Ectodermal cell (in vitro differentiated cells): ENCODE results near the gene FRMD4B.

Source experiments
- H3K27ac ChIP-seq: 2 replicates; pipeline ENCODE4 v1.7.0; 2013; ENCODE audit warnings: mild to moderate bottlenecking, low read depth, low read length; ENCODE audit not compliant: insufficient read depth, poor library complexity, severe bottlenecking
- H3K27me3 ChIP-seq: 2 replicates; pipeline ENCODE4 v1.7.0; 2013; ENCODE audit warnings: mild to moderate bottlenecking, low read length; ENCODE audit not compliant: insufficient read depth, control insufficient read depth, poor library complexity, severe bottlenecking
- H3K36me3 ChIP-seq: one replicate; pipeline ENCODE4 v1.7.0; 2013; ENCODE audit warnings: low read length; ENCODE audit not compliant: control insufficient read depth, insufficient read depth
- H3K4me1 ChIP-seq: one replicate; pipeline ENCODE4 v1.7.0; 2013; ENCODE audit warnings: low read length; ENCODE audit not compliant: control insufficient read depth, insufficient read depth
- H3K4me3 ChIP-seq: 2 replicates; pipeline ENCODE4 v1.7.0; 2013; ENCODE audit warnings: low read depth, low read length, control low read depth; ENCODE audit not compliant: insufficient read depth
- H3K9me3 ChIP-seq: 2 replicates; pipeline ENCODE4 v1.7.0; 2013; ENCODE audit warnings: mild to moderate bottlenecking, low read length, moderate library complexity; ENCODE audit not compliant: control insufficient read depth
- WGBS, 2 experiments: methylation state at CpG; one replicate each; pipeline ENCODE4 v1.1.7; 2013; ENCODE audit warnings: missing lambda C conversion rate in 2 of 2; 5-methylcytosine and 5-hydroxymethylcytosine counted together

The FRMD4B gene

GRCh38 chr3:69370156-69370883, 15.6 kb downstream of the FRMD4B start:
- WGBS, 2 experiments, result 90% methylated on average over 17 of the region's 17 CpGs
- Histone ChIP-seq H3K27me3 (no peaks in the 10 kb centered on the region), H3K36me3 (no peaks in the 10 kb centered on the region), H3K27ac (no peak overlapping the region), H3K4me3 (no peak overlapping the region), H3K4me1 (no peaks in the 10 kb centered on the region), H3K9me3 (no peaks in the 10 kb centered on the region)

GRCh38 chr3:69368129-69368741, 17.7 kb downstream of the FRMD4B start:
- Histone ChIP-seq H3K27ac (no peak overlapping the region), H3K4me1 (no peaks in the 10 kb centered on the region), H3K4me3 (no peak overlapping the region), H3K9me3 (no peaks in the 10 kb centered on the region), H3K36me3 (no peaks in the 10 kb centered on the region), H3K27me3 (no peaks in the 10 kb centered on the region)
- 84 to 85% methylated on average over 5 of the region's 5 CpGs for WGBS, 2 experiments

GRCh38 chr3:69367586-69367985, 18.3 kb downstream of the FRMD4B start:
- Histone ChIP-seq H3K27me3 (no peaks in the 10 kb centered on the region), H3K4me1 (no peaks in the 10 kb centered on the region), H3K36me3 (no peaks in the 10 kb centered on the region), H3K4me3 (no peak overlapping the region), H3K27ac (no peak overlapping the region), H3K9me3 (no peaks in the 10 kb centered on the region)
- WGBS, 2 experiments, result 70 to 79% methylated on average over 3 of the region's 3 CpGs

GRCh38 chr3:69364354-69364753, 21.5 kb downstream of the FRMD4B start:
- Histone ChIP-seq H3K4me3 (no peak overlapping the region), H3K27me3 (no peaks in the 10 kb centered on the region), H3K9me3 (no peaks in the 10 kb centered on the region), H3K27ac (no peak overlapping the region), H3K36me3 (no peaks in the 10 kb centered on the region), H3K4me1 (no peaks in the 10 kb centered on the region)
- WGBS, 2 experiments, result 85 to 86% methylated on average over 5 of the region's 5 CpGs

GRCh38 chr3:69360690-69361089, 25.2 kb downstream of the FRMD4B start:
- no peaks in the 10 kb centered on the region for H3K27me3 ChIP-seq
- H3K4me3 ChIP-seq, result no peak overlapping the region
- H3K9me3 ChIP-seq, result no peaks in the 10 kb centered on the region
- no peaks in the 10 kb centered on the region for H3K4me1 ChIP-seq
- no peak overlapping the region for H3K27ac ChIP-seq
- no peaks in the 10 kb centered on the region for H3K36me3 ChIP-seq
- 83 to 100% methylated on average over 1 of the region's 2 CpGs for WGBS, 2 experiments

GRCh38 chr3:69359916-69360315, 26.0 kb downstream of the FRMD4B start:
- no peak overlapping the region for H3K4me3 ChIP-seq
- H3K36me3 ChIP-seq, result no peaks in the 10 kb centered on the region
- no peaks in the 10 kb centered on the region for H3K27me3 ChIP-seq
- H3K9me3 ChIP-seq, result no peaks in the 10 kb centered on the region
- H3K27ac ChIP-seq, result no peak overlapping the region
- H3K4me1 ChIP-seq, result no peaks in the 10 kb centered on the region

GRCh38 chr3:69359339-69359893, 26.5 kb downstream of the FRMD4B start:
- 89 to 96% methylated on average over 5 to 6 of the region's 6 CpGs for WGBS, 2 experiments
- Histone ChIP-seq H3K4me1 (no peaks in the 10 kb centered on the region), H3K9me3 (no peaks in the 10 kb centered on the region), H3K27me3 (no peaks in the 10 kb centered on the region), H3K36me3 (no peaks in the 10 kb centered on the region), H3K27ac (no peak overlapping the region), H3K4me3 (no peak overlapping the region)

GRCh38 chr3:69357196-69357595, 28.7 kb downstream of the FRMD4B start:
- H3K9me3 ChIP-seq, result no peaks in the 10 kb centered on the region
- H3K27ac ChIP-seq, result no peak overlapping the region
- no peaks in the 10 kb centered on the region for H3K36me3 ChIP-seq
- H3K4me3 ChIP-seq, result no peak overlapping the region
- no peaks in the 10 kb centered on the region for H3K27me3 ChIP-seq
- 87 to 93% methylated on average over 2 of the region's 2 CpGs for WGBS, 2 experiments
- H3K4me1 ChIP-seq, result no peaks in the 10 kb centered on the region

- 88 to 90% methylated on average over 1 of the region's 2 CpGs for WGBS, 2 experiments
- Histone ChIP-seq H3K4me3 (no peak overlapping the region), H3K27ac (no peak overlapping the region), H3K9me3 (no peaks in the 10 kb centered on the region), H3K36me3 (no peaks in the 10 kb centered on the region), H3K27me3 (no peaks in the 10 kb centered on the region), H3K4me1 (no peaks in the 10 kb centered on the region)
These were observed 30.9 kb downstream of the FRMD4B start for GRCh38 chr3:69354948-69355347.

GRCh38 chr3:69353503-69353902, 32.4 kb downstream of the FRMD4B start:
- no peaks in the 10 kb centered on the region for H3K4me1 ChIP-seq
- H3K4me3 ChIP-seq, result no peak overlapping the region
- no peak overlapping the region for H3K27ac ChIP-seq
- H3K36me3 ChIP-seq, result no peaks in the 10 kb centered on the region
- H3K27me3 ChIP-seq, result no peaks in the 10 kb centered on the region
- 90 to 93% methylated on average over 14 to 15 of the region's 15 CpGs for WGBS, 2 experiments
- no peaks in the 10 kb centered on the region for H3K9me3 ChIP-seq
